Activated gamma-delta T cell (primary cell): ENCODE measurements around the gene ATE1.
"Not testable (repeated sequence)": the region's sequence is repeated elsewhere in the genome, so short reads cannot be mapped to it uniquely, and the experiment has no call there.

ENCODE experiments used
- DNase-seq: peaks from one replicate; lab custom pipeline; 2025; lab: John Stamatoyannopoulos, UW

The ATE1 gene

GRCh38 chr10:121788717-121789116 lies 139.1 kb downstream of the ATE1 start:
- no peak for DNase-seq

GRCh38 chr10:121788115-121788514 lies 139.7 kb downstream of the ATE1 start:
- DNase-seq: no peak

GRCh38 chr10:121787169-121787568 lies 140.7 kb downstream of the ATE1 start:
- DNase-seq: no peak

- DNase-seq: no peak
These were observed 144.0 kb downstream of the ATE1 start for GRCh38 chr10:121783782-121784372.

GRCh38 chr10:121781101-121781500 lies 146.7 kb downstream of the ATE1 start:
- DNase-seq: no peak

GRCh38 chr10:121774813-121775212 lies 153.0 kb downstream of the ATE1 start:
- no peak for DNase-seq

- DNase-seq: no peak
These were observed 153.4 kb downstream of the ATE1 start for GRCh38 chr10:121774404-121774803.

GRCh38 chr10:121772884-121773283 lies 154.9 kb downstream of the ATE1 start:
- DNase-seq: no peak

GRCh38 chr10:121772406-121772805 lies 155.4 kb downstream of the ATE1 start:
- DNase-seq: no peak

- DNase-seq: no peak
These were observed 155.9 kb downstream of the ATE1 start for GRCh38 chr10:121771966-121772365.

GRCh38 chr10:121766426-121766825 lies 161.4 kb downstream of the ATE1 start:
- no peak for DNase-seq

- DNase-seq: no peak
These were observed 162.6 kb downstream of the ATE1 start for GRCh38 chr10:121765204-121765603.

GRCh38 chr10:121764233-121764942 lies 163.4 kb downstream of the ATE1 start:
- DNase-seq: no peak

GRCh38 chr10:121757241-121757640 lies 170.6 kb downstream of the ATE1 start:
- DNase-seq: not testable (repeated sequence)

GRCh38 chr10:121755496-121755895 lies 172.3 kb downstream of the ATE1 start:
- DNase-seq: not testable (repeated sequence)

GRCh38 chr10:121754666-121755065 lies 173.2 kb downstream of the ATE1 start:
- no peak for DNase-seq

GRCh38 chr10:121753726-121754476 lies 173.9 kb downstream of the ATE1 start:
- no peak for DNase-seq

- DNase-seq: no peak
These were observed 176.6 kb downstream of the ATE1 start for GRCh38 chr10:121751191-121751760.

- DNase-seq: no peak
These were observed 180.6 kb downstream of the ATE1 start for GRCh38 chr10:121747163-121747775.

GRCh38 chr10:121741248-121741792 lies 186.5 kb downstream of the ATE1 start:
- DNase-seq: no peak

GRCh38 chr10:121740069-121740468 lies 187.8 kb downstream of the ATE1 start:
- DNase-seq: no peak

- DNase-seq: no peak
These were observed 188.7 kb downstream of the ATE1 start for GRCh38 chr10:121739114-121739513.
